ENCODE results near the gene PHPT1. TPM values are rescaled to one million over a fixed set of nuclear protein-coding genes. Genes with fewer than 3 reads are reported as not detected.
"Not testable (repeated sequence)": the region's sequence is repeated elsewhere in the genome, so short reads cannot be mapped to it uniquely, and the experiment has no call there.

PHPT1 gene
- total RNA-seq, 2 experiments from 2014 or later = 13.6 to 17.8 TPM

GRCh38 chr9:136867917-136868316 is 18.7 kb downstream of the PHPT1 start:
- peak overlapping the region; percentile 62 for H3K27ac Mint-ChIP-seq
- no peak for TF ChIP-seq CTCF (IDR thresholded peaks at IDR 0.05)
- Histone ChIP-seq H3K4me1 (ENCODE audit: insufficient read depth, low read length) (peaks cover 23% of the 10 kb centered on the region), H3K36me3 (ENCODE audit: insufficient read depth, low read length) (peaks cover 13% of the 10 kb centered on the region), H3K27ac (ENCODE audit: low read depth in 1 of 2, low read length in 2 of 2) (no peak overlapping the region), H3K4me3 (ENCODE audit: low read length) (no peak overlapping the region), H3K9me3 (ENCODE audit: control insufficient read depth in 1 of 2, insufficient read depth in 1 of 2, low read length in 2 of 2) (peaks cover 0 to 9% of the 10 kb centered on the region in 2 experiments), H3K27me3 (ENCODE audit: control insufficient read depth in 1 of 2, insufficient read depth in 2 of 2, low read length in 2 of 2) (no peaks in the 10 kb centered on the region)
- peaks cover 15% of the 10 kb centered on the region for H3K4me1 Mint-ChIP-seq (ENCODE audit: low read depth)
- DNase-seq (no peak), ATAC-seq (ENCODE audit: poor library complexity) (no peak)
- H3K4me3 Mint-ChIP-seq = peak overlapping the region; percentile 70
- H3K9me3 Mint-ChIP-seq = no peaks in the 10 kb centered on the region
- H3K36me3 Mint-ChIP-seq (ENCODE audit: low read depth) = peaks cover 15% of the 10 kb centered on the region
- no peaks in the 10 kb centered on the region for H3K27me3 Mint-ChIP-seq
- POLR2A ChIA-PET = no interaction called here
- intact Hi-C loops (cut with DNase I, micrococcal nuclease) = loop anchor here (2.0 to 5.0 kb wide), 2 partner anchors 19 to 74 kb away; partner anchors contain the start of genes FBXW5 (in 1 of the 2) and TRAF2 (in 1 of the 2)
- CTCF ChIA-PET = no interaction called here

- ATAC-seq (ENCODE audit: poor library complexity) = no peak
- H3K4me1 Mint-ChIP-seq (ENCODE audit: low read depth) = peaks cover 15% of the 10 kb centered on the region
- no peaks in the 10 kb centered on the region for H3K9me3 Mint-ChIP-seq
- H3K27ac Mint-ChIP-seq = peak overlapping the region; percentile 62
- POLR2A ChIA-PET = no interaction called here
- Histone ChIP-seq H3K4me3 (ENCODE audit: low read length) (no peak overlapping the region), H3K36me3 (ENCODE audit: insufficient read depth, low read length) (peaks cover 6% of the 10 kb centered on the region), H3K9me3 (ENCODE audit: control insufficient read depth in 1 of 2, insufficient read depth in 1 of 2, low read length in 2 of 2) (peaks cover 0 to 12% of the 10 kb centered on the region in 2 experiments), H3K27me3 (ENCODE audit: control insufficient read depth in 1 of 2, insufficient read depth in 2 of 2, low read length in 2 of 2) (no peaks in the 10 kb centered on the region), H3K27ac (ENCODE audit: low read depth in 1 of 2, low read length in 2 of 2) (no peak overlapping the region), H3K4me1 (ENCODE audit: insufficient read depth, low read length) (peaks cover 23% of the 10 kb centered on the region)
- peak overlapping the region; percentile 82 for H3K4me3 Mint-ChIP-seq
- CTCF ChIA-PET = no interaction called here
- peak in 1 of 14 experiments; percentile 16 for DNase-seq
- no peaks in the 10 kb centered on the region for H3K27me3 Mint-ChIP-seq
- H3K36me3 Mint-ChIP-seq (ENCODE audit: low read depth) = peaks cover 8% of the 10 kb centered on the region
- TF ChIP-seq CTCF (IDR thresholded peaks at IDR 0.05) = no peak
- intact Hi-C loops (cut with DNase I, micrococcal nuclease) = loop anchor here in 1 of 2 experiments (5.0 kb wide), 1 partner anchor 74 kb away; the partner anchor contains the start of gene FBXW5
These were observed 19.4 kb downstream of the PHPT1 start for GRCh38 chr9:136868644-136869043.

- H3K27me3 Mint-ChIP-seq; ATAC-seq (ENCODE audit: poor library complexity); H3K27ac Mint-ChIP-seq: not testable (repeated sequence)
These were observed 20.4 kb downstream of the PHPT1 start for GRCh38 chr9:136869611-136870010.

DNA sequence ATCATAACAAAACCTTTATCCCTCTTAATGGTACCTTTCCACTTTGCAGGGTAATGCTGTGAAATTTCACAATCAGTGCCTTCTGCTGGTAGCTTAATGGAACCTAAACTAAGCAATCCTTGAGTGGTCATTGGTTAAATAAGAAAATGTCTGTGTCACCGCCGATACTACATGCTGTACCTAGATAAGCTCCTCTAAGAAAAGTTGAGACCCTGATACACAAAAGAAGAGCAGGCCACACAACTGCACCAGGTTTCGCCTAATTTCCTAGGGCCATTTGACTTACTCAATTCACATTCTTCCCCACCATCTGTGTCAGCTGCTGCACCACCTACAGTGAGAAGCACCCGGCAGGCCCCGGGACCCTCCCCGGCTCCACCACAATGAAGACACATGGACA is 25.9 kb downstream of the PHPT1 start:
- no peaks in the 10 kb centered on the region for H3K36me3 ChIP-seq (ENCODE audit: insufficient read depth, low read length)
- Mint-ChIP-seq H3K36me3 (ENCODE audit: low read depth) (no peaks in the 10 kb centered on the region), H3K27ac (no peak overlapping the region), H3K4me3 (no peak overlapping the region), H3K27me3 (no peaks in the 10 kb centered on the region), H3K4me1 (ENCODE audit: low read depth) (no peaks in the 10 kb centered on the region), H3K9me3 (no peaks in the 10 kb centered on the region)
- ATAC-seq (ENCODE audit: poor library complexity) (no peak), DNase-seq (no peak)
- H3K27ac ChIP-seq (ENCODE audit: low read depth in 1 of 2, low read length in 2 of 2) = no peak overlapping the region
- POLR2A ChIA-PET = interaction anchor here (0.6 kb wide), 1 partner anchor 16 kb away, joined by 3 read pairs; no protein-coding TSS in a partner anchor
- H3K27me3 ChIP-seq (ENCODE audit: control insufficient read depth in 1 of 2, insufficient read depth in 2 of 2, low read length in 2 of 2) = no peaks in the 10 kb centered on the region
- intact Hi-C loops (cut with DNase I, micrococcal nuclease) = no loop called here
- H3K4me1 ChIP-seq (ENCODE audit: insufficient read depth, low read length) = no peaks in the 10 kb centered on the region
- TF ChIP-seq CTCF (IDR thresholded peaks at IDR 0.05) = no peak
- H3K4me3 ChIP-seq (ENCODE audit: low read length) = no peak overlapping the region
- CTCF ChIA-PET = no interaction called here
- H3K9me3 ChIP-seq (ENCODE audit: control insufficient read depth in 1 of 2, insufficient read depth in 1 of 2, low read length in 2 of 2) = peaks cover 0 to 12% of the 10 kb centered on the region in 2 experiments

More at GRCh38 chr9:136869611-136870010, 20.4 kb downstream of the PHPT1 start:
- Histone ChIP-seq H3K4me1 (ENCODE audit: insufficient read depth, low read length) (peaks cover 17% of the 10 kb centered on the region), H3K9me3 (ENCODE audit: control insufficient read depth in 1 of 2, insufficient read depth in 1 of 2, low read length in 2 of 2) (peaks cover 0 to 12% of the 10 kb centered on the region in 2 experiments)
- H3K27me3 ChIP-seq (ENCODE audit: control insufficient read depth in 1 of 2, insufficient read depth in 2 of 2, low read length in 2 of 2); H3K9me3 Mint-ChIP-seq; H3K4me1 Mint-ChIP-seq (ENCODE audit: low read depth); H3K27ac ChIP-seq (ENCODE audit: low read depth in 1 of 2, low read length in 2 of 2); H3K36me3 ChIP-seq (ENCODE audit: insufficient read depth, low read length); H3K36me3 Mint-ChIP-seq (ENCODE audit: low read depth); H3K4me3 Mint-ChIP-seq; CTCF ChIA-PET; H3K4me3 ChIP-seq (ENCODE audit: low read length); DNase-seq: not testable (repeated sequence)
- POLR2A ChIA-PET = interaction anchor here (1.1 kb wide), 1 partner anchor 13 kb away, joined by 4 read pairs; no protein-coding TSS in a partner anchor
- intact Hi-C loops (cut with DNase I, micrococcal nuclease) = loop anchor here in 1 of 2 experiments (5.0 kb wide), 1 partner anchor 73 kb away; the partner anchor contains the start of gene FBXW5

All from CD4-positive, alpha-beta T cell (primary cell).